Amniotic epithelial cell (primary cell): ENCODE measurements around the gene MEX3A.

ENCODE experiments used
- DNase-seq: peaks from one replicate; pipeline ENCODE4 v3.0.0-alpha.2; 2010; ENCODE audit warnings: low read depth

Gene MEX3A

DNA sequence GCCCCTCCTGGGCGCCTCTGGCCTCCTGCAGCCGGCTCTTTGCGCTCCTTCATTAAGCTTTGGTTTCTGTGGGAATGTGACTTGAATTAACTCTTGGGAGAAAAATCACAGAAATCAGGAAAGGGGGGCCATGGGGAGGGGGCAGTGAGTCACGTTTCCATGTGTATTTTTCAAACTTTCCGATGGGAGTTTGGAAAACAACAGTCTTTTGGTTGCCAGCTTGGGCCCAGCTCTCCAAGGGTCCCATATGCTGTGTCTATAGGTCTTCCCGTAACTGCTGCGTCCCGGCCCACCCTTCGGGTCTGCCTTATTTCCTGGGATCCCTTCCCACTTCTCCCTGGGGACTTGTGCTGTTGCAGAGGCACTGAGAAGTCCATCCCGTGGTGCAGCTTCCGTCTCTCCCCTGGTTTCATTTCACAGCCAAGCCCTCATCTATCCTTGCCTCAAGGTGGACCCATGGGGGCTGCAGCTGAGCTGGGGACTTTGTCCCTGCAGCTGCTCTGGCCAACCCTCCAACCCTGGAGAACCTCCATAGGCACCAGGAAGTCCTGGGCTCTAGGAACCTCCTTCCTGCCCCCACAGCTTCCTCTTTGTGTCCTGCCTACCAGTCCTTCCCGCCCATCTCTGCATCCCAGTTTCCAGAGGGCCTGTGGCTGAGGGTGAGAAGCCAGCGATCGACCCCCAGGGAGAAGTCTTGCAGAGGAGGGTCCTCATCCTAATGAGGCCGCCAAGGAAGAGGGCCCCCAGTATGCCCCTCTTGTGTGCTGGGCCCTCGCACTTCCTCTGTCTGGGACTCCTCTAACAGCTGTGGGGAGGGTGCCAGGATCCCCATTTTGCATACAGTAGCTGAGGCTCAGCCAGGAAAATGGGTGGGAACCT lies 20.6 kb upstream of the MEX3A start:
- no peak for DNase-seq

DNA sequence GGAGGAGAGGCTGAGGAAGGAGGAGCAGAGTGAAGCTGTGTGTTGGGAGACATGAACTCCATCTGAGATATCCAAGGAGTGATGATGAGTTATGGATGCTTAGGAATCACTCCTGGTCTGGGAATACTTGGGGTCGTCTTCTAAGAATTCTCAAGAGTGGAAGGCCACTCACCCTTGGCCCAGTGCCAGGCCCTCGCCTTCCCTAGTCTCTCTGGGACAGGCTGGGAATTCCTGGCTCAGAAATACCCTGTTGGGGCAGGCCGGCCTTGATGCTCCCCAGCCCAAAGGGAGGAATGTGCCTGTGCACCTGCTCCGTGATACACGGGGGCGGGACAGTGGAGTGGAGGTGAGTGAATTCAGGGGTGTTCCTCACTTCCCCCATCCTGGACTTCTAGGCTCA lies 19.6 kb upstream of the MEX3A start:
- DNase-seq: no peak

DNA sequence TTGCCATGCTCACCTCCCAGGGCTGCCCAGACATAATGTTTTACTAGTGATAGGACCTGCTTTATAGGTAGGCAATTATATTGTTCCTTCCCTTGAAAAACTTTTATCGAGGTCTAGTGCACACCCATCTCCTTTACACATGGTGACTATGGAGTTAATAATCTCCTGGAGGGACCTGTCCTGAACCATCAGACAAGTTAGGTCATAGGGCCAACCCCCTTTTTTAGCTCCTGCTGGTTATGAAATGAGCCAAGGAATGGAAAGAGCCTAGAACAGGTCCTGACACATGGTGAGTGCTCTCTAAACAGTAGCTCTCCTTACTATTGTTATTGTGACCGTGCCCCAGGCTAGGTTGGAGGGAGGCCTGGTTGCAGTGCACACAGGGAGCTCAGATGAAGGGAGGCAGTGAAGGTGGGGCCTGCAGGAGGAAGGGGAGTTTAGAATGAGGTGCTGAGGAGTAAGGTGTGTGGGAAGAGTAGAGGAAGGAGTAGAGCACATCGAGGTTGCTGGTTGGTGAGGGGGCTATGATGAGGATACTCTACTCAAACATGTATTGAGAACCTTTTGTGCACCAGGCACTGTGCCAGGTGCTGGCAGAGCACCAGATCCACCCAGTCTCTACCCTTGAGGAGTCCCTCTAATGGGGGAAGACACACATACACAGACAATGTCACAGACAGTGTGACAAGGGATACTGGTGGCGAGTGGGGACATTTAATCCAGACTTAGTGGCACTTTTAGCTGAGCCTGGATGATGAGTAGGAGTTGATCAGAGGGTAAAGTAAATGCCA lies 18.1 kb upstream of the MEX3A start:
- no peak for DNase-seq

DNA sequence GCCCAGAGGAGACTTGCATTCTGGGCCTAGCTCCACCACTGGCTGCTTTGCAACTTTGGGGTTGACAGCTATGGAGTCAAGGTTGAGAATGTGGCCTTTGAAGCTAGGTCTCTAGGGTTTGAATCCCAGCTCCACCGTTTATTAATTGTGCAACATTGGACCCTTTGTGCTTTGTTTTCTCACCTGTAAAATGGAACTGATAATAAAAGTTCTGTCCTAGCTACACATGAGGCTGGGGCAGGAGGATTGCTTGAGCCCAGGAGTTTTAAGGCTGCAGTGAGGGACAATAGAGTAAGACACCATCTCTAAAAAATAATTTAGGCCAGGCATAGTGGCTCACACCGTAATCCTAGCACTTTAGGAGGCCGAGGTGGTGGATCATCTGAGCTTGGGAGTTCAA lies 17.0 kb upstream of the MEX3A start:
- no peak for DNase-seq

DNA sequence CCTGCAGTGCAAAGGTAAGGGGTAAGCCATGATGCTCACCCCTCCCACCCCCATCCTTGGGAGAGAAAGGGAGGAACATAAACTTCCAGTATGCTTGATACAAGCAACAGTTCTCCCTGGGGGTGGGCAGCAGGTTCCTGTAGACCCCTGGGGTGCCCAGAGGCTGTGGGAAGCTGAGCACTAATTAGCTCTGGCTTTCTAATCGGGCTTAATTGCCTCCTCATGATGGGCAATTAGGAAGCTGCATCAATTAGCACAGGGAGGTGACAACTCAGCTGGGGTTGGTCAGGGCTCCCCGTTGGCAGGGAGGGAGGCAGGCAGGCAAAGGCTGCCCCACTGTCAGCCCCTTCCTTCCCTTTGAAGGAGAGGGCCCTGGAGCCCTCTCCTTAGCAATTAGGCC lies 16.5 kb upstream of the MEX3A start:
- DNase-seq: no peak

DNA sequence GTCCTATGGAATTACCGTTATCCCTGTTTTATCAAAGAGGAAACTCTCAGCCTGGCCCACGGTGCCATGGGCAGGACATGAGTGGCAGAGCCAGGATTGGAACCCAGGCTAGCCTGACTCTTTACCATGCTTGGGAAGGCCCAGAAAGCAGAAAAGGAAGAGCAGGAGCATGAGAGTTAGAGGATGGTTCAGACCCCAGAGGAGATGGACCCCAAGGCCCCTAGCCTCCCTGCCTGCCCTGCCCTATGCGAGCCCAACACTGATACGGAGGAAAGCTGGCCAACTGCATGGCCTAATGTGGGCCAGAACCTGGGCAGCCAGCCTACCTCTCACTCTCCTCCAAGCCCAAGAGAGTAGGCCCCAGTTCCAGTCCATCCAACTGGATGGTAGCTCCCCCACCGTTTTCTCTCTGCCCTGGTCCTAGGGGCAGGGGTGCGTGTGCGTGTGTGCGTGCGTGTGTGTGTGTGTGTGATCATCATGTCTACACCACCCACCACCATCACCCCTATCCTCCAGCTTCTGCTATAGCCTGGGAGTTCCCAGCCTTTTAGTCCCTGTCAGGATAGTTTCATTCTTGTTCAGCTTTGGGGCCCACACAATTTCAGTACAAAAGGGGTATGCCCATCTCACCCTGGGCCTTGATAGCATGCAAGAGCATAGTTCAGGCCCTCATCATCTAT lies 15.4 kb upstream of the MEX3A start:
- DNase-seq: no peak

DNA sequence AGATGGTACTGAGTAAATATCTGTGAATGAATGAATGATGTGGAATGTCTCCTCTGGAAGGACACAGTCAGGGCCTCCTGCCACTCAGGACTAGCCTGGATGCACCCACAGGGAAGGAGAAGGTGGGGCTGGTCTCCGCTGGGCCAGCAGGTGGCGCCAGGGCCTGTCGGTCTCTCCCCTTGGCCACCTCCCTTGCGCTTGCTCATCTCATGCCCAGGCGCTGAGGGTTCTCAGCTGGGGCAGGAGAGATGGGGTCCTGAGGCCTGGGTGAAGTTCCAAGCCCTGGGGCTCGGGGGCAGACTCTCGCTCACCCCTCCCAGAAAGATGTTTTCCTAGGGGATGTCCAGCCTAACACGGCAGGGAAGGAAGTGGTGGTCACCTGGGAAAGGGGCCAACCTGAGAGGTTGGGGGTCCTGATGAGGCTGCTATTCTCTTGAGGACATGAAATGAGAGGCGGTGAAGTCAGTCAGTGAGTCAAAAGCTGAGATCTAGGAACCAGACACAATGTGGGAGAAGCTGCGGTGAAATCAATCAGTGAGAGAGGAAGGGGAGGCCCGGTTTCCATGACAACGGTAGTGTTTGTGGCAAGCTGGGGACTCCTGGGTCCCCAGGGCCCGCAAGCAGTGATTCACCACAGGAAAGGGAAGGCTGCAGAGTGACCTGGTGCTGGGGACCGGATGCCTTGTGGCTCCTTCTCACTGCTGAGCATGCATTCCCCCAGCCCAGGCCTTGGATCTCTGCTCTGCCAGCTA lies 14.6 kb upstream of the MEX3A start:
- DNase-seq: peak; percentile 67

DNA sequence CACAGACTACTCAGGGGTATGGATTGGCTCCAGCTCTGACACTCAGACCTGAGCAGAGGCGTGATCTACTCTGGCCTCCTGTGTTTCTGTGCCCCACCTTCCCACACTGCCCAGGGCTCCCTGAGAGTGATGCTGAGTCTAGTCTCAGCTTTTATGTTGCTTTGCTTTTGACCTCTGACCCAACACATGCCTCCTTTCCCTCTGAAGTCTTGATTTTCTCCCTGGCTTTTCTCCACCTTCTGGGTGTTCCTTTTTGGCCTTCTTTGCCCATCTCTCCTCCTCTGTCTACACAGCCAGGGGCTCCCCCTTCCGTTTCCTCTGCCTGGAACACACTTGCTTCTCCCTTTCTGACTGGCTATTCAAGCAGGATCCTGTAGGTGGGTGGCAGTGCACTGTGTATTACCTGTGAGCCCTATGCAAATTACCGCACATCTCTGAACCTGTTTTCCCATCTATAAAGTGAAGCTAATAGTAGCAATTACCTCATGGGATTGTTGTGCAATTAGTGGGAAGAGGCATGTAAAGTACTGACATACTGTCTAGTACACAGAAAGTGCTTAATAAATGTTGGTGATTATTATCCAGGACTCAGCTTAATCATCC lies 13.7 kb upstream of the MEX3A start:
- DNase-seq: peak; percentile 43

DNA sequence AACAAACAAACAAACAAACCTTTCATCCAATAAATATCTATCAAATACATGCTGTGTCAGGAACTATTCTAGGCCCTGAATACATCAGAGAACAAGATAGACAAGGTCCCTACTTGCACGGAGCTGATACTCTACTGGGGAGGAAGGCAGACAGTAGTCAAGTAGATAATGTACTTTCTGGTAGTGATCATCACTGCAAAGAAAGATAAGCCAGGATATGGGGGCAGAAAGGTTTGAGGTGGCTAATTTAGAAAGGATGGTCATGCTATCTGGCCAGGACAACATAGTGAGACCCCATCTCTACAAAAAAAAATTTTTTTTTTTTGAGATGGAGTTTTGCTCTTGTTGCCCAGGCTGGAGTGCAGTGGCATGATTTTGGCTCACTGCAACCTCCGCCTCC lies 9.3 kb upstream of the MEX3A start:
- DNase-seq: no peak

DNA sequence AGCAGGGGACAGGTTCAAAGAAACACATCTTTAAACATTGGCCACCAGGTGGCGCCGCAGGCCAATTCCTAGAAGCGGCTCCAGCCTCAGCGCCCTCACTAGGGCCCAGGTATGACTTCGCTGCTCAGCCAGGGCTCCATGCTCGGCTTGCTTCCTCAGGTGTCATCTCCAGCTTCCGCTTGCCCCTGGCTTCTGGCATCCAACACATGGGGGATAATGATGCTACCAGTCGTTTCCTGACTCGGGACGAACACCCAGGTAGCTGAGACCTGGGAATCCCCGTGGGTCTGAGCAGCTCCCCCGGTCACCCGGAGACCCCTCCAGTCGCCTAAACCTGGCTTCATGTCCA lies 8.5 kb upstream of the MEX3A start:
- peak; percentile 67 for DNase-seq

DNA sequence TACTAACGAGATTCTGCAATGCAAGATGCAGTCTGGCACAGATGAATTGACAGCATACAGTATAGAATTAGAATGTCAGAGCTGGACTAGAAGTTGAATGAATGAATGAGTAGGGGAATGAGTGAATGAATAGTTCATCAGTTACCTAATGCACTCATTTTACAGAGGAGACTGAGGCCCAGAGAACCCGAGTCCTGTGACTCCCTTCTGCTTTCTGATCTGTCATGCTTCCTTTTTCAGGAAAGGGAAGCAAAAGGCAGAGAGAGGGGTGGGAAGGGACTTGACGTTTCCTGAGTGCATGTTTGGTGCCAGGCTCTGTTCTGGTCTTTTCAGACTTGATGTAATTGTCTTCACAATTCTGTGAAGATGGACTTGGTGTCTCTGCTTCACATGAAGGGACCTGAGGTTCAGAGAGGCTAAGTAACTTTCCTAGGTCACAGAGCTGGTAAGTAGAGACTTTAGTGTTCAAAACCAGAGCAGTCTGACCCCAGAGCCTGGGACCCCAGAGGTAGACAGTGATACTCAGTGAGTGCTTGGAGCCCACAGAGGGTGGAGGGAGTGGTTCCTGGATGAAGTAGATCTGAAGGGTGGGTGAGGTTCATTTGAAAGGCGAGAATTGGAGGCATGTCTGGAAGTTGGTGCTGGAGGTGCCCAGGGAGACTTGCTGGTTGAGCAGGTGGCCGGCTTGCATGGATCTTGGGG lies 8.0 kb upstream of the MEX3A start:
- DNase-seq: no peak

DNA sequence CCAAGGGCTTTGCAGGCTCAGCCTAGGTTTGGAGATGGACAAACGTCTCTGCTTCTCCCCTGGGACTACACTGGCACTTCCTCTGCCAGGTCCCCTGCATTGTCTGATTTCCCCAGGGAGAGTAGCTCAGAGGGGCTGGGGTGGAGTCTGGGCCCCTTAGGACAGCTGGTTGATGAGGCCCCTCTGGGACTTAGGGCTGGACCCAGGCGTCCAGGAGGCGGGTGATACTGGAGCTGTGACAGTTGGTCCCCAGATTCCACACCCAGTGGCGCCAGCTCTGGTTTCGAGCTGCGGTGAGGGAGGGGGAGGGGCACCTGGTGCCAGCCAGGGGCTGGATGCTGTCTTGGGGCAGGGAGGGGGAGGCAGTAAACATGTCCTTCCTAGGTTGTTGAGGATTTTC lies 7.4 kb upstream of the MEX3A start:
- DNase-seq: no peak

DNA sequence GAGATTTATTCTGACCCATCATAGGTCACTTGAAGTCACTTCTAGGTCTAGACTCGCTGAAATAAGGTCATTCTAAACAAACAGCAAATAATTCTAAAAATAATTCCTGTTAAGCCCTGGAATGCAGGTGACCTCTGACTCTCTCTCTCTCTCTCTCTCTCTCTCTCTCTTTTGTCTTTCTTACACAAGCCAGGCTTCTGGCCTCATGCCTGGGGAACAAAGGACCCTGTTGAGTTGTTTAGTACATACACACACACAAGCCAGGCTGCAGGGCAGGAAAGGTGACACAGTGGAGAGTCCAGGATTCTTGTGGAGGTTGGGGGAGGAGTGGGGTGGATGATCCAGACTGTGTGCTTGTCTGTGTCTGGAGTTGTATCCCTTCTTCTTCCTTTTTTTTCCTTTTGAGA lies 4.0 kb upstream of the MEX3A start:
- peak; percentile 80 for DNase-seq

DNA sequence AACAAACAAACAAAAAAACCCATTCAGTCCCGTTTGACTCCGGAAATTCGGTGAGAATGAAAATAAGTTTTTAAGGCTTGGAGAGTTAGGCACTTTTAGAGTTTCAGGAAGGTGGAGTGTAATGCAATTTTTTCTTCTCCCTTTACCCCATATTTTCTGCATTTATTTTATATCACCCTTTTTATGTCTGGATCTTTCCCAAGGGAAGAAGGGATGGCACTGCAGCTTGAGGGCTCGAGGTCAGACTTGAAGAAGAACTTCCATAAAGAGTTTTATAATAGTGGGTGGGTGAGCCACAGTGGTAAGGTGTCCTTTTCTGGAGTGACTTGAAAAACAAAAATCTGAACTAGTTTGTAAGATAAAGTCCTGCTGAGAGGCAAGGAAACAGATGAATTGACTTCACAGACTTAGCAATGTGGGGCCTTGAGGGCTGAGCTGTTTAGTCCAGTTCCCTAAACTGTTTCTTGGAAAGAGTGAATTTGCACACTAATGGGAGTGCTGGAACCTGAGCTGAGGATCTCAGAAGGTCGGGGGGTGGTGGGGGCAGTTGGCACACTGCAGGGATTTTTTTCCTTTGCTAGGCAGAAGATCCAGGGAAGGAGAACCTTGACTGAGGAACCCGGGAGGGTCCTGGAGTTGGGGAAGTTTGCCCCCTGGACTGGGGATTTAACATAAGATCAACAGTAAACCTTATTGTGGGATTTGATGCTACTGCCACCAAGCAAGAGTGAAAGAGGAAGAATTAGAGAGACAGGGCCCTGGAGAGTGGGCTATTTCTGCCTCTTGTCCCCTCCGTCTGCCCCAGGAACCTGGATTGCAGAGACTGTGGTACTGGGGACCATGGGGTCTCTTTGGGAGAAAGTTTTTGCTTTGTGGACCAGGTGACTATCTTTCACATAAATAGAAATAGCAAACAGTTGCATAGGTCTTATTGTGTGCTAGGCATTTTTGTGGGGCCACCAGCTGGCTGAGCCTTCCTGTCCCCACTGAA lies 1.8 kb upstream of the MEX3A start:
- DNase-seq: no peak

DNA sequence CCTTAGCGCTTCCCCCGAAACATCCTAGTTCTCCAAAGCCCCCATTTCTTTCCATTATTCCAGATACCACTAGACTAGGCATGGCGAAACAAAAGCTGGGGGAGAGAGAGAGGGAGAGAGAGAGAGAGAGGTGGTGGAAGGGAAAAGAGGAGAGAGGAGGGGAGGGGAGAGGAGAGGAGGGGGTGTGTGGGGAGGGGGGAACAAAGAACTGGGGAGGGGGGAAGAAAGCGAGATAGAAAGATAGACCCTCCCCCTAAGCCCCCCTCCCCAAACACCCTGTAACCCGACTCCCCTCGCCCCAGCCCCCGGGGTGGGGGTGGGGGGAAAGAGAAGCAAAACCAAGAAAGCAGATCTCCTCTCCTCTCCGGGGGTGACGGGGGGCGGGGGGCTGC lies 352 bp downstream of the MEX3A start:
- no peak for DNase-seq

DNA sequence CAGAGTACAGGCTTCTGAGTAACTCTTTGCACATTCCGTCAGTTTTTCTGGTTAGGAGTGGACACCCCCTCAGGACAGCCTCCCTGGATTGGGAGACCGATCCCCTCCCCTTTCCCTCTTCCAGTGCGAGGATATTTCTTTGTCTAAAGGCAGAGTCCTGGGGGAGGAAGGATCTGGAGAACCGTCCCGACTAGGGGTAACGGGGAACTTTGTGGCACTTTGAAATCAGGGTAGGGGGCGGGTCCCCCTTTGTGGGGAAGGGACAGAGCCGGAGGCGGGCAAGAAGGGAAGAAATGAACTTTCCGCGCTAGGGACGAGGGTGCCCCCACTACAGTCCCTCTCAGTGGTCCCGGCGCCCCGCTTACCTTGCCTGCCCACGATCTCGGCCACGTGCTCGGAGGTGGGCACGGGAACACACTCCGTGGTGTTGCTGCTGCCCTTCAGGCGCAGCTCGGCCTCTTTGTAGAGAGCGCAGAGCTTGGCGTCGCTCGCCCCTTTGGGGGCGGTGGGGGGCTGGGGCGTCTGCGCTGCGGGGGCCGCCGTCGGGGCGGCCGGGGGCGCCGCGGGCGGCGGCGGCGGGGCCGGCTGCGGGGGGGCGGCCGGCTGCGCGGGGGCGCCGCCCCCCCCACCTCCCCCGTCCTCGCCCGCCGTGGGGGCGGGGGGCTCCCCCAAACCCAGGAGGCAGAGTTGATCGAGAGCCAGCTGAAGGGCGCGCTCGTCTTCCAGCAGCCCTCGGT lies 917 bp downstream of the MEX3A start:
- DNase-seq: no peak

DNA sequence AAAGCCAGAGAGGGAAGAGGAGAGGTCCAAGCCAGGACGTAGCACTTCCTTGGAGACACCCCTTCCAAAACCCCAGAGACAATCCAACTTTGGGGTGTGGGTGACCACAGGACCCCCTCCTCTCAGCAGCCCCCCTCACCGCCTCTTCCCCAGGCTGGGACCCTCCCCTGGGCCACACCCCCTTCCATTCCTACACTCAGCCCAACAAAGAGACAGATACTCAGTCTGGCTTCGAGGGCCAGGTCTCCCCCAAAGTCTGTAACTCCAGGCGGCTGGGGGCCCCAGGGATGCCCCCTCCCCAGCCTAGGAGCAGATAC lies 1.4 kb downstream of the MEX3A start:
- DNase-seq: no peak

DNA sequence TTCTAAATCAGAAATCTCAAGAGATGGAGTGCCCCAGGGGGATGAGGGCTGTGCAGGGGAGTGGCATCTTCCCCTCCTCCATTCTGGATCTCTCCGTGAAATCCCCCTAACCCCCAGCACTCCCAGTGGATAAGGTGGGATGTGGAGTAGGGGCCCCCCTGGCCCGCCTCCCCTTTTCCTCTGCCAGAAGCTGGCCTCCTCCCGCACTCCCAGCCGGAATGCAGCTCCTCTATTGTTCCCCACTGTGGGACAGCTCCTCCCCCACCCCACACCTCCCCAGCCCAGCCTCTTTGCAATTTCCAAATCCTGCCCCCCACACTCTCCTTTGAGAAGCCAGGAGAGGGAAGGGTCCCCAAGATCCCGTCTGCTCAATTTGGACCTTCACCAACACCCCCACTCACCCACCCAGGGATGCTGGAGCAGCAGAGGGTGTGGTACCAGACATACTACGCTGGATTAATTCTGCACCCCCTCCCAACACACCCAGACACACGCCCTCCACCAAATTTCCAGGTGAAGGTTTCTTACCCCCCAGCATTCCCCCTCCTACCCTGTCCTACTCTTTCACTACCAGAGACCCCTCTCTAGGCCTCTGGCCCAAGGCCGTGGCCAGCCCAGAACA lies 1.9 kb downstream of the MEX3A start:
- DNase-seq: no peak

DNA sequence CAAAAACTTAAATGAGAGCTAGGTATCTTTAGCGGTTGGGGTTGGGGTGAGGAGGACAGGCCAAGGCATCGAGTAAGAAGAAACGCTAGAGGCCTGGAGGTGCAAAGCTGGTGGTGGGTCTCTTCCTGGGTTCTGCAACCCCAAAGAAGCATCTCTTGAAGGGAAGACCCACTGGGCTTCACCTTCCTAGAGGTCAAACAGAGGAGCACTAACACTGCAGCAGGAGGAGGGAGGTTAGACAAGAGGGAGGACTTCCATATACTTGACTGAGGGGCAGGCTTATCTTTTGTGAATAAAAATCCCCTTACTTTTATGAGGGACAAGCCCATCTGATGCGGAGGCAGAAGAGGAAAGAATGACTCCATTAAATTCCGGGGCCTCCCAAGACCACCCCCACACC lies 2.5 kb downstream of the MEX3A start:
- no peak for DNase-seq
